ENCODE results near the gene NAALADL1. TPM values are rescaled to one million over a fixed set of nuclear protein-coding genes. Genes with fewer than 3 reads are reported as not detected.

NAALADL1 gene
- total RNA-seq, 1 experiment from 2014 or later, result not detected

DNA sequence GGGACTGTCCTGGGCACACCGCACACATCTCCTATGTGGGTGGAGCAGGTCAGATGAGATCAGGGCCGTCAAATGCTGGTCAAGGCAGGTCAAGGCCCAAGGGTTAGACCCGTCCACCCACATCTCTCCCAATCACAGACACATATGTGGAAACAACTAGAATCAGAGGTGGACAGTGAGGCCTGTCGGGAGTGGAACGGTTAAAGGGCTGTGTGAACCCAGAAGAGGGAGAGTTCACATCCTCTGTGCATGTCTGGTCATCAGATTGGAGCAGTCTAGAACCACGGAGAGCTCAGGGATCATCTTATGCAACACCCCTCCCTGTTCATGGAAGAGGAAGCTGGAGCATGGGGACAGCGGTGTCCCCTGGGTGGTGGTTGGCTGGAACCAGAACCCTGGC, 38.5 kb downstream of the NAALADL1 start (continued):
- no peak for TF ChIP-seq YY1 (IDR thresholded peaks at IDR 0.05; ENCODE audit: extremely low read depth, insufficient replicate concordance, low read depth, low read length)

DNA sequence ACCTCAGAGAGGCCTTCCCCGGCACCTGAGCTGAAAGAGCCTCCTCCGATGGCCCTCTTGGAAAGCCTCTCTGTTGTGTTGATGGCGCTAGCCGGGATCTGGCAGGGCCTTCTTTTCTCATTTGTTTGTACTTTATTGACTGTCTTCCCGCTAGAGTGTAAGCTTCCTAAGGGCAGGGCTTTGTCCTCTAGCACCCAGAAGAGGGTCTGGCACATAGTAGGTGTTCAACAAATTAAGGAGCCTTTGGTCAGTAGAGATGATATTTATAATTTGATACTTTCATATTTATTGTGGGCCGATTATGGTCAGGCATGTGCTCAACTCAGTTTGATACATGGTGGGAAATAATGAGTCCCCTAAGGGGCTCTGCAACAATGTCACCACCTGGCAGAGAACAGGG, 40.4 kb downstream of the NAALADL1 start:
- H3K27ac ChIP-seq (ENCODE audit: low read depth, low read length), result no peak overlapping the region
- ChIA-PET CTCF (no interaction called here), RAD21 (ENCODE audit: low non-redundant PET in 1 of 2, low total read pairs in 2 of 2, uncharacterized antibody in 2 of 2, unreplicated experiment in 2 of 2) (no interaction called here), POLR2A (no interaction called here)
- H4K20me1 ChIP-seq (ENCODE audit: insufficient read depth), result no peaks in the 10 kb centered on the region
- intact Hi-C loops (cut with micrococcal nuclease), result loop anchor here (10.0 kb wide), 1 partner anchor 237 kb away; no protein-coding TSS in a partner anchor
- H3K9me2 ChIP-seq (ENCODE audit: insufficient read depth), result no peaks in the 10 kb centered on the region
- no peak for TF ChIP-seq EZH2 (IDR thresholded peaks at IDR 0.05)
- no peak for TF ChIP-seq ATF3 (IDR thresholded peaks at IDR 0.05)
- TF ChIP-seq YY1 (IDR thresholded peaks at IDR 0.05; ENCODE audit: extremely low read depth, insufficient replicate concordance, low read depth, low read length), result no peak
- TF ChIP-seq FOSL1 (IDR thresholded peaks at IDR 0.05; ENCODE audit: low read depth), result no peak
- TF ChIP-seq REST (IDR thresholded peaks at IDR 0.05; ENCODE audit: low read depth), result no peak
- no peak for TF ChIP-seq EZH2phosphoT487 (IDR thresholded peaks at IDR 0.05; ENCODE audit: borderline replicate concordance)
- no peak for TF ChIP-seq SP1 (IDR thresholded peaks at IDR 0.05; ENCODE audit: low read depth)
- TF ChIP-seq SIN3A (IDR thresholded peaks at IDR 0.05; ENCODE audit: low read depth), result no peak
- no peak for TF ChIP-seq ZFX (IDR thresholded peaks at IDR 0.05)
- TF ChIP-seq TCF7L2 (IDR thresholded peaks at IDR 0.05; ENCODE audit: borderline replicate concordance, extremely low read depth, insufficient read depth, insufficient read length), result no peak
- no peak for TF ChIP-seq EGR1 (IDR thresholded peaks at IDR 0.05; ENCODE audit: low read depth)
- no peak for TF ChIP-seq JUND (IDR thresholded peaks at IDR 0.05)
- TF ChIP-seq, protein P1, sequence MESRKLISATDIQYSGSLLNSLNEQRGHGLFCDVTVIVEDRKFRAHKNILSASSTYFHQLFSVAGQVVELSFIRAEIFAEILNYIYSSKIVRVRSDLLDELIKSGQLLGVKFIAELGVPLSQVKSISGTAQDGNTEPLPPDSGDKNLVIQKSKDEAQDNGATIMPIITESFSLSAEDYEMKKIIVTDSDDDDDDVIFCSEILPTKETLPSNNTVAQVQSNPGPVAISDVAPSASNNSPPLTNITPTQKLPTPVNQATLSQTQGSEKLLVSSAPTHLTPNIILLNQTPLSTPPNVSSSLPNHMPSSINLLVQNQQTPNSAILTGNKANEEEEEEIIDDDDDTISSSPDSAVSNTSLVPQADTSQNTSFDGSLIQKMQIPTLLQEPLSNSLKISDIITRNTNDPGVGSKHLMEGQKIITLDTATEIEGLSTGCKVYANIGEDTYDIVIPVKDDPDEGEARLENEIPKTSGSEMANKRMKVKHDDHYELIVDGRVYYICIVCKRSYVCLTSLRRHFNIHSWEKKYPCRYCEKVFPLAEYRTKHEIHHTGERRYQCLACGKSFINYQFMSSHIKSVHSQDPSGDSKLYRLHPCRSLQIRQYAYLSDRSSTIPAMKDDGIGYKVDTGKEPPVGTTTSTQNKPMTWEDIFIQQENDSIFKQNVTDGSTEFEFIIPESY (IDR thresholded peaks at IDR 0.05; ENCODE audit: extremely low read depth, insufficient replicate concordance, low read length), result no peak
- no peak for TF ChIP-seq POLR2AphosphoS5 (IDR thresholded peaks at IDR 0.05; ENCODE audit: low read depth, low read length)
- no peak for TF ChIP-seq POLR2A (IDR thresholded peaks at IDR 0.05; ENCODE audit: borderline replicate concordance, extremely low read depth, insufficient read depth, insufficient read length)
- no peak for TF ChIP-seq CEBPB (IDR thresholded peaks at IDR 0.05; ENCODE audit: low read depth)
- TF ChIP-seq ZNF274 (IDR thresholded peaks at IDR 0.05; ENCODE audit: low read depth, low read length), result no peak
- TF ChIP-seq CBX3 (IDR thresholded peaks at IDR 0.05; ENCODE audit: low read depth), result no peak
- H3K27me3 ChIP-seq (ENCODE audit: insufficient read depth, low read length), result no peaks in the 10 kb centered on the region
- no peak overlapping the region for H3K9ac ChIP-seq (ENCODE audit: low read length)
- no peak overlapping the region for H2AFZ ChIP-seq (ENCODE audit: low read depth, low read length, poor library complexity, severe bottlenecking)
- ATAC-seq (no peak), DNase-seq (ENCODE audit: low read depth, low spot score) (no peak)
- no peaks in the 10 kb centered on the region for H3K36me3 ChIP-seq (ENCODE audit: control insufficient read depth in 1 of 2, insufficient read depth in 2 of 2, low read length in 2 of 2)
- no peaks in the 10 kb centered on the region for H3K9me3 ChIP-seq (ENCODE audit: control insufficient read depth in 1 of 2, insufficient read depth in 1 of 2, low read depth in 1 of 2, low read length in 2 of 2)
- 0 out of 2 replicates have a peak, but pooled peaks cover 5% of the 10 kb centered on the region for H3K79me2 ChIP-seq (ENCODE audit: insufficient read depth, low read length)
- no TSS peak for BruUV-seq (replicated peaks)
- H3K4me3 ChIP-seq (replicated peaks in 1 of 2; ENCODE audit: low read depth in 1 of 2, low read length in 2 of 2), result no peak overlapping the region
- no peak overlapping the region for H3K4me2 ChIP-seq (ENCODE audit: low read length)
- peaks cover 14 to 33% of the 10 kb centered on the region in 2 experiments for H3K4me1 ChIP-seq (ENCODE audit: control insufficient read depth in 1 of 2, insufficient read depth in 2 of 2, low read length in 2 of 2)
